Nasal cavity respiratory epithelium epithelial cell of viscerocranial mucosa (primary cell): ENCODE measurements around the gene SLC39A3. TPM values are rescaled to one million over a fixed set of nuclear protein-coding genes. Genes with fewer than 3 reads are reported as not detected.

Experiments
- total RNA-seq: library from RNA; depleted of rRNA; stranded (reverse); fragments of >200 nt; gene quantifications from 2 replicates; pipeline ENCODE4 v1.2.3, GENCODE V29; 2014

SLC39A3 gene
- 29.7 and 40.6 TPM in 2 replicates for total RNA-seq

DNA sequence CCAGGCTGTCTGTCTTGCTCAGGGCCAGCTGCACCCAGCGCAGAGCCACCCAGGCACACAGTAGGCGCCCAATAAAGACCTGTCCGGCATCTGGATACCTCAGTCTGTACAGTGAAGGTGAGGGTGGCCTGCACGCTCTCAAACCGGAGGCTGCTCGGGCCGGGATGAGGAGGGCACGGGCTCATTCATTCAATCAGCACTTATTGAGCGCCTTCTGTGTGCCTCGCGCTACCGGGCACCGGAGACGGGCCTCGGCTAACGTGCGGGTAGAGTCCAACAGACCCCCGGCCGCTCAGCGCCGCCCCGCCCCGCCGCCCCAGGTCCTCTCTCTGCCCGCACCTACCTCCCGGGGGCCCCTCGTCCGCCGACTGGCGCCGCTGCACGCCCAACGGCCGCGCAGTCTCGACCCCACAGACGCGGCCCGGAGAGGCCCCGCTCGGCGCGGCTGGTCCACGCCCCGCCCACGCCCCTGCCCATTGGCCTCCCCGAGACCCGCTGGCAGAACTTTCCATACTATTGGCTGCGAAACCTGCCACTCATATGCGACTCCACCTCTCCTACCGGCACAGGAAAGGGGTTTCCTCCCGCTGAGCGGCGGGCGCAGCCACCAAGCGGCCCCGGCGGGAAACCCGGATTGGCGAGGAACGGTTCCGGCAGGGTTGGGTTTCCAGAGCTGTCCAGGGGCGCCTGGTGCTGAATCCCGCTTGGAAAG is at the start of gene SLC39A3:
TSS of gene SLC39A3 (minus strand) at position 416 of the 712 bp plus-strand sequence. CDS start 2,760 bp downstream, outside the sequence.

GRCh38 chr19:2785244-2785997 is 45.6 kb upstream of the SLC39A3 start, which contains the start of gene THOP1:
Gene THOP1, plus strand, starts transcription at chr19:2785503. Its CDS starts 160 bp downstream, at chr19:2785663.

DNA sequence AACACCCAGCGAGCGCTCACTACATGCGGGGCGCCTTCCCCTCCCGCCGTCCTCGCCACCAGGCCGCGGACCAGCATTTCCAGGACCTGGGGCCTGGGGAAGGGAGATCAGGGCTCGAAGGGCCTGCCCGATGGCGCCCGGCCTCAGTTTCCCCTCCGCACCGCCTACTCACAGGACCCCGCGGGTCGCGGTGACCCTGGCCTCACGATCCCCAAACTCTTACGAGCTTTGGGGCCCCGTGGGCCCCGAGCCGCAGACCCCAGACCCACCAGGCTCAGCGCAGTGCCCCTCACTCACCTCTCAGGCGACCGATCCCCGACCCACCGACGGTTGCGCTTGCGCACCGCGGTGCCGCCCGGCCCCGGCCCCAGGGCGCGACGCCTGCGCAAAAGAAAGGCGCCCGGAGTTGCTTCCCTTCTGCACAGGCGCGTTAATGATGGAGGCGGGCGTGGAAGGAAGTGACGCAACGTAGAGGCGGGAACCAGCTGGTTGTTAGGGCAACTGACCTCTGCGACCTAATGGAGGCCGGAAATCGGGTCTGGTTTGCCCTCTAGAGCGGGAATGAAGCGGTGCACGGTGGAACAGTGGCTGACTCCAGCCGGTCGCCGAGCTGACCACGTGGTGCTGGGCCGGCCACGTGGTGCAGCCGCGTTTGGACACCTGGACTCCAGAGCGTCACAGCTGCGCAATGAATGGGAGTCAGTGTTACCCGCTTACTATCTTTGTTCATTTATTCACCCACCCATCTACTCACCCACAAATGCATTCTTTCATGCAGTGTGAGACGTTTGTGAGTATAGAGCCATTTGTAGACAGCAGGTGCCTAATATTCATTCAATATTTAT is 43.3 kb upstream of the SLC39A3 start, which contains the start of gene SGTA:
TSS of gene SGTA (minus strand) at position 338 of the 845 bp plus-strand sequence. CDS start 14,205 bp downstream, outside the sequence.

DNA sequence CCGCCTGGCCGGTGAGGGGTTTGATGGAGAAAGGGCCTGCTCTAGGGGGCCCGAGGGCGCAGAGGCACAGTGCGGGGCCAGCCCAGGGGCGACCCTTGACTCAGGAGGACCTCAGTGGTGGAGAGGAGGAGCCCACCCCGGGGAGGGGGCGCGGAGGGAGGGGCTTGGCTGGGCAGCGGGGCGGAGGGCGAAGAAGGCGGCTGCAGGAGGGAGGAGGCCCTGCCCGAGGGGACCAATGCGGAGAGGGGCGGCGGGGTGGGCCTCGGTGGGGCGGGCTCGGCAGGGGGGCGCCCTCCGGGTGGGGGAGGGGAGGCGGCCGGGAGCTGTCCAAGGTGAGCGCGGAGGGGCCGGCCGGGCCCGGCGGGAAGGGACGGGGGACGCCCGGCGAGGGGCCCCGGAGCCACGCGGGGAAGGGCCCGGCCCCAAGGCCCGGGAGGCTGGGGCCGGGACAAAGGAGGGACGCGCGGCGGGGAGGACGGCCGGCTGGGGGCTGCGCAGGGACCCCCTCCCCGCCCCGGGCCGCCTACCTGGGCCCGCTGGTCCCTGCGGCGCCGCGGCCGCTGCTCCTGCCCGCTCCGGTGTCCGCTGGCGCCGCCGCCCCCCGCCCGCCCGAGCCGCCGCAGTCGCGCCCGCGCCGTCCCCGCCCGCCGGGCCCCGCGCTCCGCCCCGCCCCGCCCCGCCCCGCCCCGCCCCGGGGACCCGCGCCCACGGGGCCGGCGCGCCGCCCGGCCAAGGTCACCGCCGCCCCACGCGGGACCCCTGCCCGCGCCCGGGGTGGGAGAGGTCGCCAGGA is 18.8 kb downstream of the SLC39A3 start, which contains the start of gene DIRAS1:
TSS of gene DIRAS1 (minus strand) at position 596 of the 793 bp plus-strand sequence. CDS start 3,566 bp downstream, outside the sequence.

GRCh38 chr19:2702170-2703076 is 37.4 kb downstream of the SLC39A3 start, which contains the start of gene GNG7:
Gene GNG7, minus strand, starts transcription at chr19:2702694. Its CDS starts 182,006 bp downstream, at chr19:2520688.

Other genes starting within 250 kb of the SLC39A3 start
- gene GNG7, start 37.3 kb downstream of the SLC39A3 start, total RNA-seq = under 0.01 and 0.14 TPM in 2 replicates
- 0.34 and 0.71 TPM in 2 replicates for gene DIRAS1, start 18.6 kb downstream of the SLC39A3 start, total RNA-seq
- 30.1 and 41.6 TPM in 2 replicates for gene SGTA, start 43.3 kb upstream of the SLC39A3 start, total RNA-seq
- gene THOP1, start 45.5 kb upstream of the SLC39A3 start, total RNA-seq = 37.6 and 85.9 TPM in 2 replicates
- gene ZNF554, start 79.9 kb upstream of the SLC39A3 start, total RNA-seq = 4.1 and 6.6 TPM in 2 replicates
- 7.2 and 8.8 TPM in 2 replicates for gene ZNF555, start 101.5 kb upstream of the SLC39A3 start, total RNA-seq
- 0.34 and 0.71 TPM in 2 replicates for gene ZNF556, start 127.3 kb upstream of the SLC39A3 start, total RNA-seq
- gene ZNF57, start 160.9 kb upstream of the SLC39A3 start, total RNA-seq = 15.4 and 16.1 TPM in 2 replicates
- gene ZNF77, start 205.0 kb upstream of the SLC39A3 start, total RNA-seq = 10.3 and 12.3 TPM in 2 replicates
- 0.28 TPM in 1 of 2 replicates, not detected in the other for gene TLE6, start 237.5 kb upstream of the SLC39A3 start, total RNA-seq